ENCODE data around the gene USP12.

USP12 gene

DNA sequence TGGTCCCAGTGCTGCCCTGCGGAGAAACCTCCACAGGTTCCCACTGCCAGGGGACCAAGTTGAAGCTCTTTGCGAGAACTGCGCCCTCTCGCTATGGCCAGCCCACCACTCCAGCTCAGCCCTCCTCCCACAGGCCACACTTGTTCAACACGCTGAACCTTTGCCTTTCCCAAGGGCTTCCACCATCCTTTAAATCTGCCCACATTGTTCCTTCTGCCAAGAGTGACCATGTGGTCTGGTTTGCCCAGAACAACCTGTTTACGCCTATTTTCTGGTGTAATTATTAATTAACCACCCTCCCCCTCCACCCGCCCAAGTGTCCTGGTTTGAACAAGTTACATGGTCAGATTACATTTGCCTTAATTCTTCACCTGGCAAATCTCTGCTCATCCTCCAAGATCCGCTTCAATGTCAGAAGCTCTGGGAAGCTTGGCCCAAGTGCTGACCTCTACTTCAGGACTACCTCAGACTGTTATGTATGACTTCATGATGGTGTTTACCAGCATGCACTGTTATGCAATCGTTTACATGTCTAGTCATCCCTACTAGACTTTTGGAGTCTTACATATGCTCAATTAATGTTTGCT is 12.0 kb upstream of the USP12 start:
- FAIRE-seq (no peak), DNase-seq (ENCODE audit: low spot score) (no peak)

DNA sequence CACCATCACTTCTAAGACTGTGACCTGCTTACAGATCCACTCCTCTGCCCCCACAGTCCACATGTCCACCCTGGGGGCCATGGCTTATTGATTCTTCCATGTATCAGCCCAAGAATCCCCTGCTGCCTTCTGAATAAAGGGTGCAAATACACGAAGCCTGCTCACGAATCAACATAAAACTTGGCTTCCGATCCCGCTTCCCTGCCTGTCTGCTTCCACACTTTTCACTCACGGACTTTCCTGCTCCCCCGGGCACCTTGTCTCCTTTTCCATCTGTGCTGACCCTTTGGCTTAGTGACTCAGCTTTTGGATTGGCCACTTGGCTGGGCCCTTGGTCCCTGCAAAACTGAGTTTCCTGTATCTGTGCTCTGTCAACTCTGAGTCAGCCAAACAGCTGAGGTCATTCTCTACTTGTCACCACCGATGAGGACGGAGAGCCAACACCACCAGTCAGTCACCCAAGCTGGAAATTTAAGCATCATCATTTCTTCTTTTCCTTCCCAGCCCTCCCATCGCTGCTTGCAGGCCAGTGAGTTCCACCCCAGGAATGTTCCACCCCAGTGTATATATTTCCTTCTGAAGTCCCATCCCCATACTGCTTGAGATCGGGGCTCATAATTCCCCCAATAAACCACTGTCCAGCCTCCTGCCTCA is 11.4 kb upstream of the USP12 start:
- no peak for FAIRE-seq
- peak; percentile 34 for DNase-seq (ENCODE audit: low spot score)

DNA sequence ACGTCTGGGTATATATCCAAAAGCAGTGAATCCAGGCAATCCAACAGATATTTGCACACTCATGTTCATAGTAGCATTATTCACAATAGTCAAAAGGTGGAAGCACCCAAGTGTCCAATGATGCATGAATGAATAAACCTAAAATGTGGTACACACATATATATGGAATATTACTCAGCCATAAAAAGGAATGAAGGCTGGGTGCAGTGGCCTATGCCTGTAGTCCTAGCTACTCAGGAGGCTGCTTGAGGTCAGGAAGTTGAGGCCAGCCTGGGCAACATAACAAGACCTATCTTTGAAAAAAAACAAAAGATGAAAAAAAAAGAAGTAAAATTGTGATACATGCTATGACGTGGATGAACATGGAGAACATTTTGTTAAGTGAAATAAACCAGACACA is 10.4 kb upstream of the USP12 start:
- FAIRE-seq (no peak), DNase-seq (ENCODE audit: low spot score) (no peak)

DNA sequence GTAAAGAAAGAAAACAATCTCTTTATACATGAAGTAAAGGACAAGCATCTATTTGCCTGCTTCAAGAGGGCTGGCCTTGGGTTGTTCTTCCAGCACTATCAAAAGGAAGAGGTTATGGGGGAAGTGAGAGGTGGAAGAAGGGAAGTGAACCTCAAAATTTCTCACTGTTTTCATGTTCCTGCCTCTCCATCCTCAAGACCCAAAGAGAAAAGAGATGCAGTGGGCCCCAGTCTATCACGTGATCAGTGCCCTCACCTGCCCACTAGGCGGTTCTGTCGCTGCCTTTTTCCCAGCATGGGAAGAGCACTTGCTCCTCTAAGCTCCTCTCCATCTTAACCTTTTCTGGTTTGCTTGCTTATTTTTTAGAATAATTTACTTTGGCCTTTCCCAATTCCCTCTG is 6.2 kb upstream of the USP12 start:
- DNase-seq (ENCODE audit: low spot score) (no peak), FAIRE-seq (no peak)

DNA sequence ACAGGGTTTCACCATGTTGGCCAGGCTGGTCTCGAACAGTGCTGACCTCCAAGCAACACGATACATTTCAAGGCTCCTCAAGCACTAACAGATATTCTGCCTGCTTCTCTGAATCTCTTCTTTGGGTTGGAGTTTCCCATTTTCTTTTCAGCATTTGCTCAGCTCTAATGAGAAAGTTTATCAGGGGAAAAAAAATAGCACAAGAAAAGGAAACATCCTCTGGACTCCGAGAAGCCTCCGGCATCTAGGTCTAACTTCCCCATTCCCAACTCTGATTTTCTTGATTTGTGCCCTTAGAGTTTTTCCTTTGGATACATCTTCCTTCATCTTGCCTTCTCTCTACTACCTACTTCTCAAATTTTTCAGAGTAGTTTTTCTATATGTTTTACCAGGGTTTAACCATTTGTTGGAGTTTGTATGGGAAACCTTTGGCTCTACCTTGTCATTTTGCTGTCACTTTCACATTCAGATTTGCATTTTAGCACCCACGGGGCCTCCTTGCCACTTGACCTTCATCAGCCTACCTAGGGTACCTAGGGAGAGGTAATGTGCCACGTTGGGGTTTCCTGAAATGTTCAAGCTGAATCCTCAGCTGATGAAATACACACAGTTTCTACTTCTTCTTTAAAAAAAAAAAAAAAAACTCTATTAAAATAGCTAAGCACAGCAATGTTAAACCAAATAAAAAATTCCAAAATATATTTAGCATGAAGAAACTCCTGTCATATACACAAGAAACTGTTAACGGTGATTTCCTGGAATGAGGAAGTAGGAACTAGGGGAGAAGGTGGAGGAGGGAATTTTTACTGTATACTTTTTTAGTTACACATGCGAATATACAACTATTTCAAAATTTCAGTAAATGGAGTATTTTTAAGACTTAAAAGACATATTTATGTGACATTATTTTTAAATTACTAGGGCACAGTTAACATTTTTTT is 5.1 kb upstream of the USP12 start:
- DNase-seq (ENCODE audit: low spot score) (no peak), FAIRE-seq (no peak)

DNA sequence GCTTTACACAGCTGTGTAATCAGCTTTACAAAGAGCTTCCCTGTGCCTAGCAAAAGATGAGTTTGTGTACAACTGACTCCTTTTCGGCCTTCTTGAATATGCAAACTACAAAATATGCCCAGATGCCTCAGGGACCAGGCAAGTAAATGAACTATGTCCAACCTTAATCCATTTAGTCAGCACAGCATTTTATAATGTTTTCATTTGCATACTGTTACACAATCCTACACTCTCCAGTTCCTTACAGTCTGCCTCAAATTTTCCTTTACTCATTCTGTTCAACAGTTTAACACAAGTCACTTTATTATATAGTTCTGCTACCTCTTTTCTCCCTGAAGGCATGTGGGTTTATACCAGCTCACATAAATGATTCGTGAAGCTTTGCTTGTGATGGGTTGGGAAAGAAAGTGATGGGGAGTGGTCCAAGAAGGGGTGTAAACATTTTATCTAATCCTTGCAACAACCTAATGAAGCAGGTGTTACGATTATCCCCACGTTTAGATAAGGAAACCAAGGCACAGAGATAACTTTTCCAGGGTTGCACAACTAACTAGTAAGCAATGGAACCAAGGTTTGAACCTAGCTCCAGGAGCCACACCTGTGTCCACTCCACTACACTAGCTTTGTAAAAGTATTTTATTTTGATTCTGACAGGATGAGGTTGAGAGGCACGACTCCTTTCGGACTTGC is 3.3 kb upstream of the USP12 start:
- DNase-seq (ENCODE audit: low spot score) (no peak), FAIRE-seq (no peak)

DNA sequence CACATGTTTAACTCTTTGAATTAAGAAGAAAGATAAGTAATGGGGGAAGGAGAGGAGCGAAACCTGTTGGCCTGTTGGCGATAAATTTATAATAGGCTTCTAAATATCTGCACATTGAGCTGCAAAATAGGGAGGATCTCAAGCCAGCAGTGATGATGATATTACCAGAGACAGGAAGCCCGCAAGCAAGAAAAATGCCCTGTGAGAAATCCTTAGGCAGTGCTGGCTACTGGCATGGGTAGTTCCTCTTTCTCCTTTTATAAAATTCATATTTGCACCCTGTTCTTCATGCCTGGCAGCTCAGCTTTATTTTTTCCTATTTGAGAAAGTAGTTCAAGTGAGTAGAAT is 858 bp upstream of the USP12 start:
- DNase-seq (ENCODE audit: low spot score) (peak; percentile 5), FAIRE-seq (no peak)

DNA sequence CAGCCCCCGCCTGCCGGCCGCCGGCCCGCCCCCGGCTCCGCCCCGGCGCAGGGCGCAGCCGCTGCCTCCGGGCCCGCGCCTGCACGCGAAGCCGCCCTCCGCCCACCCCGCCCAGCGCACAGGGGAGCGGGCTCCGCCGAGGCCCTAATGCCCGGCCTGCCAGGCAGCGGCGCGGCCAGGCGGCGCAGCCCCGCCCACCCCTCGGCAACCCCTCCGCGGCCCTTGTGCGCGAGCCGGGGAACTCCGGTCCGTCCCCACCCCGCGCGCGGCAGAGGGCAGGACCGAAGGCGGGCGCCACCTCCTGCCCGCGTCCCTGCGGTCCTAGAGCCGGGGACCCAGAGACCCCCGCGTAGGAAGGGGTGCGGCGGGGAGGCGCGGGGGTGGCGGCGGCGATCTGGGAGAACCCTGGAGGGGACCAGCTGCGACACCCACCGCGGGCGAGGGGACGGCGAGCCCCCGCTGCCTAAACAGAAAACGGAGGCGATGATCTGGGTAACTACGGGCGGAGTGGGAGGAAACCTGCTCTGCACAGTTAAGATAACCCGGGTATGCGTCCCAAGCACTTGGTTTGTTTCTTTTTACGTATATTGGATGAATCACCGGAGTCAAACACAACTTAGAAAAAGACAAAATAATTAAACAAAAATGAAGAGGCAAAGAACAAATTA is 350 bp upstream of the USP12 start:
- FAIRE-seq (no peak), DNase-seq (ENCODE audit: low spot score) (peak; percentile 91)

DNA sequence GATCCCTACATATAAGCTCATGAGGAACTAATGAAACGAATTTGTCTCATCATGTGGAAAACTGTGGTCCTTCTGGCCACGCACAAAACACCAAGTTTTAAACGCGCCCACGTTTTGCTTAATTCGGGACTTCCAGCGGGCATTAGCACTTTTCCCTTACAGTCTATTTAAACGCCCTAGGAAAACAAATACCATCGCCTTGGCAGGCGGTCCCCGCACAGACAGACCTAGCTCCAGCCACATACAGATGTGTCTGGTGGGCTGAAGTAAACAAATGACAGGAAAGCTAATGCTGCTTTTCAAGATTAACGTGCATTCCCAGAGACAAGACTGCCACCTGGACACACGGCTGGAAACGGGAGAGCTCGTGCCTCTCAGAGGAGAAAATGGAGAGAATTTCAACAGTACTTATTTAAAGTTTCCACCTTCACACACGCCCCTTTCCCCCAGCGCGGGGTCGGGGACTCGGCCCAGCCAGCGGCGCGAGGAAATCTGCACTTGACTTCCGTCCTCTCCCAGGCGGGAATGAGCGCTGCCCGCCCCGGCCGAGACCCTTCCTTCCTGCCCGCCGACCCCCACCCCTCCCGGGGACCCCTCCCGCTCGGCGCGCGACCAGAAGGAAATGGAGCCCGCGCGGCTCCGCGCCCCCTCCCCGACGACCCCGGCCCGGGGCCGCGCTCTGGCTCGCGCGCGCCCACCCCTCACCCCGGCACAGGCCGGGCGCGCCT is 931 bp downstream of the USP12 start:
- DNase-seq (ENCODE audit: low spot score) (peak; percentile 19), FAIRE-seq (no peak)

DNA sequence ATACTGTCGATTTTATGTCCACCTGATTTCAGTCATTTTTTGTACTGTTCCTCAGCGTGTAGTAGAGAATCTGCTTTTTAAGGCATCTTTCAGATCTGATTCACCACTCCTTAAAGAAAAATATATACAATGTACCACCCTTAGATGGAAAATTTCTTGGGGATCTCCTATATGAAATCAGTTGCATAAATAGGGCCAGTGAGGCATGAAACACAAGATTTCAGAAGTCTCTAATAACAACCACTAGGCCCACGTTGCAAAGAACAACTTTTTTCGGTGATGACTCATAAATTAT is 1.4 kb downstream of the USP12 start:
- DNase-seq (ENCODE audit: low spot score) (no peak), FAIRE-seq (no peak)

DNA sequence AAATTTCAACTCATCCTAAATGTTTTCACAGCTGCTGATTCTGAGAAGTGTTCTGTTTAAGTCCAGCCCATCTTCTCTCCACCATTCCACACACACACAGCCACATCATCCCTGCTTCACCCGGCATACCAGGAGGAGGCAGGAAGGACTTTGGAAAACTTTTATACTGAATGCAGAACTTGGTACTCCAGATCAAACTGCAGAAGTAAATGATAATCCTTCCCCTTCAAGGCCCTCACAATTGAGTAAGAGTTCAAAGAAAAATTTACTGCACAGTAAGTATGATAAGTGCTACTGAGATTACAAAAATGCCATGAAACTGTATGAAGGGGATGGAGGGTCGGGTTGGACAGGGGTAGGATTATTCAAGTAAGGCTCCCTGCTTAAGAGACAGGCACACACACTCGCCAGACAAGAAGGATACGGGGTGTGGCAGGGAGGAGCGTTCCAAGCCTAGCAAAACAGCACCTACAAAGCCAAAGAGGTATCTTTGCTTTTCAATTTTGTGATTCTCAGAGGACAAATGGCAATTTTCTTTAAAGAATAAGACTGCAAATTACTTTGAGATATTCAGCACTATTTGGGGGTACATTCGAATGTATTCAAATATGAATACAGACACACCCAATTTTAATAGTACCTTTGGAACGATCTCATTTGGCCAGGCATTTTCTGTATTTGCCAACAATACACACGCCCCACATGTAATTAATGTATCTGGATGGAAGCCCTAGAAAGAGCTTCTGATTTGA is 2.5 kb downstream of the USP12 start:
- DNase-seq (ENCODE audit: low spot score): no peak
- FAIRE-seq: no peak

DNA sequence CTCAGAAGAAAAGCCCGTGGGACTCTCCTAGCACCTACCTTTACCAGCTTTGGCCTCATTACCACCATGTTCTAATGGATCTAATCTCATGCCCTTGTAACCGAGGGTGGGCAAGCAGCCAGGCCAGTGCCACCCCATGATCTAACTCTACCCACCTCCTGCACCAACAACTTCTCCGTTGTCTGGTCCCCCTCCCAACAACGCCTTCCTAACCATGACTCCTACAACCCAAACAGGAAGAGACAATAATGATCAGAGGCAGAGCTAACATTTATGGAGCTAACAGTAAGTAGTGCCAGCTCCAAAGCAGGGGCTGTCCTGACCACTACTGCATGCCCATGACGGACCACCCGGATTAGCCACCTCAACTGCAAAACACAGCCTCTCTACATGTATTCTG is 3.5 kb downstream of the USP12 start:
- no peak for FAIRE-seq
- no peak for DNase-seq (ENCODE audit: low spot score)

DNA sequence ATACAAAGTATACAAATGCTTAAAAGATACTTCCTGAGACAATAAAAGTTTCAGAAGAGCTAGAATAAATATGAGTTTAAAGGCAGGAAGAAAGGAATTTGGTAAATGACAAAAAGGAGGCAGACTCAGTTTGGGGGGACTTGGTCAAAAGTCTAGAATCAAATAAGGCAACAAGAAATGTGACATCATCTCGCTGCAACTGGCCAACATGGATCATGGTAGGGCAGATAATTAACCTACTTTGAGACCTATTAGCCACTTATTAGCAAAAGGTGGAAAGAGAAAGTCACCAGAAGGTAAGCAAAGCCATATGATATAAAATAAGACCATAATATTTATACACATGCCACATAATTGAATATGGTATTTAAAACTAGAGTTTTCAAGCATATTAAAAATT is 5.3 kb downstream of the USP12 start:
- DNase-seq (ENCODE audit: low spot score): no peak
- FAIRE-seq: no peak

DNA sequence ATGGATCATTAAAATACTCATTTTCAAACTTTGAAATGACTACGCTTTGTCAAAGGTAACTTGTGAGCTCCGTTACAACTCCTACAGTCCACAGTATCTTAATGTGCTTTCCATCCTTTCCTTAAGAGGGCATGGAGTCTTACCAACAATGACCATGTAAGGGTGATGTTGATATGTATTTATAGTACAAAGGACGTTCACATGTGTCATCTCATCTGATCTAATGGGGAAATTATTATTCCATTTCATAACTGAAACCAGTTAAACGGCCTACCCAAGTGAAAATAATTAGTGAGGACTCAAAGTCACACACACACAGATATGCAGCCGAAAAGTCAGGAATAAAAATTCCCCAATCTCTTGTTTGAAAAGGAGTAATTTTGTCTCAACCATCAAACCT is 9.6 kb downstream of the USP12 start:
- DNase-seq (ENCODE audit: low spot score) (no peak), FAIRE-seq (no peak)

DNA sequence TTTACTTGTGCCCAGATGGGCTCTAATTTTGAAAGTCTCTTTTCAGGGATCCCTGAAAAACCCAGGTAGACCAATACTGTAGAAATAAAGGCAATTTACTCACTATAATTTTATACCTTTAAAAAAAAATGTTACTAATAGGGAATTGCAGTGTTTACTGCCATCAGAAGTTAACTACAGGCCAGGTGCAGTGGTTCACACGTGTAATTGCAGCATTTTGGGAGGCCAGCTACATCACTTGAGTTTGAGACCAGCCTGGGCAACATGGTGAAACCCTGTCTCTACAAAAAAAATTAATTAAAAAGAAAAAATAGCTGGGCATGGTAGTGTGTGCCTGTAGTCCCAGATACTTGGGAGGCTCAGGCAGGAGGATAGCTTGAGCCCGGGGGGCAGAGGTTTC is 10.2 kb downstream of the USP12 start:
- DNase-seq (ENCODE audit: low spot score) (no peak), FAIRE-seq (no peak)

DNA sequence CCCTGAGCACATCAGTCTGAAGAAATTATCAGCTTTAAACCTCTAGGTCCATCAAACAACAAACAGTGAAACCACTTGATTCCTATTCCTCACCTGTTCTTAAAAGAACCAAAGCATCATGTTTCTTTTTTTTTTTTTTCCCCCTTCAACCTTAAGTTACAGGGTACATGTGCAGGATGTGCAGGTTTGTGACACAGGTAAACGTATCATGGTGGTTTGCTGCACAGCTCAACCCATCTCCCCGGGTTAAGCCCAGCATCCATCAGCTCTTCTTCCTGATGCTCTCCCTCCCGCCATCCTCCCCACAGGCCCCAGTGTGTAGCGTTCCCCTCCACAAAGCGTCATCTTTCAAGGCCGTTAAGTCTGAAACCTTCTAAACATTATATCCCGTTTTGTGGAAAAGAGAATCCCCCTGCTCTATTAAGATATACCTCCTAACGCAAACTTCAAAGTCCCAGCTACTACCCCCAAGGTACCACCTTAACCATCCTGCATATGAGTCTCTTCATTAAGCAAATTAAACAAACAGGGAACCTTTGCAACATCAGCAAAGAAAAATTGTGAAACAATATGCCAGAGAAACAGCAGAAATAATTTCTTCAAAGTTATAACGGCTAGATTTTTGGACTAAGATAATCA is 10.8 kb downstream of the USP12 start:
- FAIRE-seq: no peak
- DNase-seq (ENCODE audit: low spot score): no peak

DNA sequence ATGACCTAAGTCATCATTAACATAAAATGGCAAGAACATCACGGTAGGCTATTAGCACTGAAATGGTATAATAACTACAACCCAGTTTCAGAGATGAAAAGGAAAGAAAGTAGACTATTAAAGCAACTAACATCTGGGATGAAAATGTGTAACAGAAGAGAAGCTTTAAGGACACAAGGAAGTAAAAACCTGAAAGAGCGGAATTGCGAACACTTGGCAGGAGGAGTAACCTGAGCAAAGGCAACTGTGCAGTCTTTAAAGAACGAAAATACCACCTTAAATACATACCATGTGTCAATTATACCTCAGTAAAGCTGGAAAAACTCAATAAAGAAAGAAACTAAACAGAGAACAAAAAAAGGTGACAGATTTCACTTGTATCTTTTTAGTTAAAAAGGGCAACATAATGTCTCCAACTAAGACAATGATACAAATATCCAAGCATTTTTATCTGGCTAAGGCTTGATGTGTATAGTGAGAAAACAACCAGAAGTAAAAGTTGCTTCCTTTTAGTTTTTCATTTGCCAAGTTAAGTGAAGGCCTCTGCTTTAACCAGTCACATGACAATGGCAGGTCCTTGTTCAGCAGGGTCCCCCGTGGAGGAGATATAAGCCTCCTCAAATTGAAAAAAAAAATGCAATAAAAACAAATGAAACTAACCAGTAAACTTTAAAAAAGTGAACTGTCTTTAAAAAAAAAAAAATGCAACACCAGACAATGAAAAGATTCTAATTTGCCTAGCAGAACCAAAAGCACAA is 11.6 kb downstream of the USP12 start:
- FAIRE-seq (no peak), DNase-seq (ENCODE audit: low spot score) (no peak)

DNA sequence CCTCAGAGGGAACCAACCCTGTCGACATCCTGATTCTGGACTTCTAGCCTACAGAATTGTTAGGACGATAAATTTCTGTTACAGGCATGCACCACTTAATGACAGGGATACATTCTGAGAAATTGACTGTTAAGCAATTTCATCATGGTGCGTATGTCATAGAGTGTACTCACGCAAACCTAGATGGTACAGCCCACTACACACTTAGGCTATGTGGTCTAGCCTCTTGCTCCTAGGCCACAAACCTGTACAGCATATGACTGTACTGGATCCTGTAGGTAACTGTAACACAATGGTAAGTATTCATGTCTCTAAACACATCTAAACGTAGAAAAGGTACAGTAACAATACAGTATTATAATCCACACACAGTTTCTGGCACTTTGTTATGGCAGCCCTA is 13.3 kb downstream of the USP12 start:
- DNase-seq (ENCODE audit: low spot score): no peak
- FAIRE-seq: no peak
